ENCODE measurements around the gene PRPF8.
A peak's percentile ranks its signal among the peaks of the same experiment; 100 is the strongest.
"Not testable (repeated sequence)": the region's sequence is repeated elsewhere in the genome, so short reads cannot be mapped to it uniquely, and the experiment has no call there.

Gene PRPF8

GRCh38 chr17:1684378-1685189 is at the start of gene PRPF8:
TSS of gene PRPF8 (minus strand) at chr17:1684867. CDS start at chr17:1684571, 296 bp downstream.
- DNase-seq: peak; percentile 79 to 95

DNA sequence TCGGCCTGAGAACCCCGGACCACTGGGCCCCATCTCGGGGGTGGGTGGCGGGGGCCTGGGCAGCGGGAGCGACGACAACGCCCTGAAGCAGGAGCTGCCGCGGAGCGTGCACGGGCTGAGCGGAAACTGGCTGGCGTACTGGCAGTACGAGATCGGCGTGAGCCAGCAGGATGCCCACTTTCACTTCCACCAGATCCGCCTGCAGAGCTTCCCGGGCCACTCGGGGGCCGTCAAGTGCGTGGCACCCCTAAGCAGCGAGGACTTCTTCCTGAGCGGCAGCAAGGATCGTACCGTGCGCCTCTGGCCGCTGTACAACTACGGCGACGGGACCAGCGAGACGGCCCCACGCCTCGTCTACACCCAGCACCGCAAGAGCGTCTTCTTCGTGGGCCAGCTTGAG is 49.1 kb upstream of the PRPF8 start:
- DNase-seq: no peak

DNA sequence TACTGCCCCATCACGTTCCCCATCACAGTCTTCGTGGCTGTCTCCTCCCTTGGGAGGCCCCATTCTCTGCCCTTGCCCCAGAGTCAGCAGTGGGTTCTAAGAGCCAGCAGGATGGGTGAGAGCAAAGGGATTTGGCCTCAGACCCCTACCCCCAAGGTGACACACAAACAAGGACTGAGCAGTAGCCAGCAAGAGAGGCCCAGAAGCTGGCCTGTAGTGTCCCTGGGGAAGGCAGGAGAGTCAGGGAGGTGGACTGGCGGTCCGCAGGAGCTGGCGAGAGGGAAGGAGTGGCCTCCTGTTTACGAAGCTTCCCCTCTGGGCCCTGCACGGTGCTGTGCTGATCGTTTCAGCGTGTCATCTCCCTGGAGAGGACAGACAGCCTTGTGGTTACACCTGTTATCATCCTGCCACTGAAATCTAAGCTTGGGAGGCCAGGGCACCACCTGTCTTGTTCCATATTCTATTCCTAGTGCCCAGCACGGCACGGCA is 48.2 kb upstream of the PRPF8 start:
- no peak for DNase-seq

DNA sequence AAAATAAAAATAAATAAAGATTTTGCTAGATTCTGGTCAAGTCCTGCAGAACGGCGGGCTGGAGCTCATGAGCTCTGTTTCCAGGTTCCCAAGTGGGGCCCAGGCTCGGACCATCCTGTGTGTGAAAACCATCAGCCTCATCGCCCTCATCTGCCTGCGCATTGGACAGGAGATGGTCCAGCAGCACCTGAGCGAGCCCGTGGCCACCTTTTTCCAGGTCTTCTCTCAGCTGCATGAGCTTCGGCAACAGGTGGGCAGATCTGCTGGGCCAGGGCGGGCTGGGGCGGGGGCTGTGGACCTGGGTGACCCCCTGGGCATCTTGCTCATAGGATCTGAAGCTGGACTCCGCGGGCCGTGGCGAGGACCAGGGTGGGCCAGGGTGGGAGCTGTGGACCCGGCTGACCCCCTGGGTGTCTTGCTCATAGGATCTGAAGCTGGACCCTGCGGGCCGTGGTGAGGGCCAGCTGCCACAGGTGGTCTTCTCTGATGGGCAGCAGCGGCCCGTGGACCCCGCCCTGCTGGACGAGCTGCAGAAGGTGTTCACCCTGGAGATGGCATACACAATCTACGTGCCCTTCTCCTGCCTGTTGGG is 47.7 kb upstream of the PRPF8 start:
- DNase-seq: no peak

DNA sequence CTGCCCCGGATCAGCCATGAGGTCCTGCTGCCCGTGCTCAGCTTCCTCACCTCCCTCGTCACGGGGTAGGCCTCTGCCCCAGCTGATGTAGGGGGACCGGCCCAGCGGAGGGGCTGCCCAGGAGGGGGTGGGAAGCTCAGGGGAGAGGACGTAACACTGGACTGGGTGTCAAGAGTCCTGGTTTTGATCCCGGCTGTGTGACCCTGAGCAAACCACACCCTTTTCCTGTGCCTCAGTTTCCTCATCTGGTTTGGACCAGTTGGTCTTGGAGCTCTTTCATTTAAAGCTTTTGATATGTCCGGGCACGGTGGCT is 46.5 kb upstream of the PRPF8 start:
- DNase-seq: no peak

GRCh38 chr17:1730326-1731193 is 45.9 kb upstream of the PRPF8 start:
- peak in 1 of 2 experiments; percentile 30 for DNase-seq

GRCh38 chr17:1729966-1730325 is 45.3 kb upstream of the PRPF8 start:
- DNase-seq: no peak

DNA sequence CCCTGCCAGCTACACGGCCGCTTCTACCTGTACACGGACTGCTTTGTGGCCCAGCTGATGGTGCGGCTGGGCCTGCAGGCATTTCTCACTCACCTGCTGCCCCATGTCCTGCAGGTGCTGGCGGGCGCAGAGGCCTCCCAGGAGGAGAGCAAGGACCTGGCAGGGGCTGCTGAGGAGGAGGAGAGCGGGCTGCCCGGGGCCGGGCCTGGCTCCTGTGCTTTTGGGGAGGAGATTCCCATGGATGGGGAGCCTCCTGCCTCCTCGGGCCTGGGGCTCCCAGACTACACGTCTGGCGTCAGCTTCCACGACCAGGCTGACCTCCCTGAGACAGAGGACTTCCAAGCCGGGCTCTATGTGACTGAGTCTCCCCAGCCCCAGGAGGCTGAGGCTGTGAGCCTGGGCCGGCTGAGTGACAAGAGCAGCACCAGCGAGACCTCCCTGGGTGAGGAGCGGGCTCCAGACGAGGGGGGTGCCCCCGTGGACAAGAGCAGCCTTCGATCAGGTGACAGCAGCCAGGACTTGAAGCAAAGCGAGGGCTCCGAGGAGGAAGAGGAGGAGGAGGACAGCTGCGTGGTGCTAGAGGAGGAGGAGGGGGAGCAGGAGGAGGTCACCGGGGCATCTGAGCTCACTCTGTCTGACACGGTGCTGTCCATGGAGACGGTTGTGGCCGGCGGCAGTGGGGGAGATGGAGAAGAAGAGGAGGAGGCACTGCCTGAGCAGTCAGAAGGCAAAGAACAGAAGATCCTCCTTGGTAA is 43.4 kb upstream of the PRPF8 start:
- DNase-seq: no peak

- no peak for DNase-seq
These were observed 42.7 kb upstream of the PRPF8 start for GRCh38 chr17:1727258-1727789.

DNA sequence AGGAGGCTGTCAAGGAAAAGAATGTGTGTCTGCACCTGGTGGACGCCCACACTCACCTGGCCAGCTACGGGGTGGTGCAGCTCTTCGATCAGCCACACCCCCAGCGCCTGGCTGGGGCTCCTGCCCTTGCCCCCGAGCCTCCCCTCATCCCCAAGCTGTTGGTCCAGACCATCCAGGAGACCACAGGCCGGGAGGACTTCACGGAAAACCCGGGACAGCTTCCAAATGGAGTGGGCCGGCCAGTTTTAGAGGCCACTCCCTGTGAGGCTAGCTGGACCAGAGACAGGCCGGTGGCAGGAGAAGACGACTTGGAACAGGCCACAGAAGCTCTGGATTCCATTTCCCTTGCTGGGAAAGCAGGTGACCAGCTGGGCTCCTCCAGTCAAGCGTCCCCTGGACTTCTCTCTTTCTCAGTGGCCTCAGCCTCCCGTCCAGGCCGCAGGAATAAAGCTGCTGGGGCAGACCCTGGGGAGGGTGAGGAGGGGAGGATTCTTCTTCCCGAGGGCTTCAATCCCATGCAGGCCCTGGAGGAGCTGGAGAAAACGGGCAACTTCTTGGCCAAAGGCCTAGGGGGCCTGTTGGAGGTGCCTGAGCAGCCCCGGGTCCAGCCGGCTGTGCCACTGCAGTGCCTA is 42.1 kb upstream of the PRPF8 start:
- DNase-seq: no peak

DNA sequence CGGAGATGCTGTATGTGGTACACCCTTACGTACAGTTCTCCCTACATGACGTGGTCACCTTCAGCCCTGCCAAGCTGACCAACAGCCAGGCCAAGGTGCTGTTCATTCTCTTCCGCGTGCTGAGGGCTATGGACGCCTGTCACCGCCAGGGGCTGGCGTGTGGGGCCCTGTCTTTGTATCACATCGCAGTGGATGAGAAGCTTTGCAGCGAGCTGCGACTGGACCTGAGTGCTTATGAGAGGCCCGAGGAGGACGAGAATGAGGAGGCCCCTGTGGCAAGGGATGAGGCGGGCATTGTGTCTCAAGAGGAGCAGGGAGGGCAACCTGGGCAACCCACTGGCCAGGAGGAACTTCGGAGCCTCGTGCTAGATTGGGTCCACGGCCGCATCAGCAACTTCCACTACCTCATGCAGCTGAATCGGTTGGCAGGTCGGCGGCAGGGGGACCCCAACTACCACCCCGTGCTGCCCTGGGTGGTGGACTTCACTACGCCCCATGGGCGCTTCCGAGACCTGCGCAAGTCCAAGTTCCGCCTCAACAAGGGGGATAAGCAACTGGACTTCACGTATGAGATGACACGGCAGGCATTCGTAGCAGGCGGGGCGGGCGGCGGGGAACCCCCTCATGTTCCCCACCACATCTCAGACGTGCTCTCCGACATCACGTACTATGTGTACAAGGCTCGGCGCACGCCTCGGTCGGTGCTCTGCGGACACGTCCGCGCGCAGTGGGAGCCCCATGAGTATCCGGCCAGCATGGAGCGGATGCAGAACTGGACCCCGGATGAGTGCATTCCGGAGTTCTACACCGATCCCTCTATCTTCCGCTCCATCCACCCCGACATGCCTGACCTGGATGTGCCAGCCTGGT is 41.2 kb upstream of the PRPF8 start:
- no peak for DNase-seq

GRCh38 chr17:1724869-1725641 is 40.4 kb upstream of the PRPF8 start:
- no peak for DNase-seq

- peak; percentile 58 to 73 for DNase-seq
These were observed 39.7 kb upstream of the PRPF8 start, which contains the start of gene WDR81 for GRCh38 chr17:1724351-1724868. TSS of gene WDR81 (plus strand) at chr17:1724704. CDS start at chr17:1724960, 256 bp downstream.

- DNase-seq: not testable (repeated sequence)
These were observed 37.4 kb upstream of the PRPF8 start for GRCh38 chr17:1722022-1722421.

GRCh38 chr17:1720856-1721386 is 36.3 kb upstream of the PRPF8 start:
- DNase-seq: peak in 1 of 2 experiments; percentile 41

- no peak for DNase-seq
These were observed 33.9 kb upstream of the PRPF8 start for GRCh38 chr17:1718362-1719165.

- peak; percentile 99 for DNase-seq
These were observed 32.4 kb upstream of the PRPF8 start for GRCh38 chr17:1716912-1717695.
